IPS-18c (cell line): ENCODE results near the gene SLC5A4.

Experiments
- H3K4me3 ChIP-seq: 2 replicates; pipeline ENCODE4 v1.7.0; 2013; ENCODE audit warnings: low read depth, mild to moderate bottlenecking, low read length, moderate library complexity; ENCODE audit not compliant: insufficient read depth
- H3K9me3 ChIP-seq: one replicate; pipeline ENCODE4 v1.6.1; 2013; ENCODE audit warnings: mild to moderate bottlenecking, low read length, moderate library complexity; ENCODE audit not compliant: control insufficient read depth, insufficient read depth

The SLC5A4 gene

DNA sequence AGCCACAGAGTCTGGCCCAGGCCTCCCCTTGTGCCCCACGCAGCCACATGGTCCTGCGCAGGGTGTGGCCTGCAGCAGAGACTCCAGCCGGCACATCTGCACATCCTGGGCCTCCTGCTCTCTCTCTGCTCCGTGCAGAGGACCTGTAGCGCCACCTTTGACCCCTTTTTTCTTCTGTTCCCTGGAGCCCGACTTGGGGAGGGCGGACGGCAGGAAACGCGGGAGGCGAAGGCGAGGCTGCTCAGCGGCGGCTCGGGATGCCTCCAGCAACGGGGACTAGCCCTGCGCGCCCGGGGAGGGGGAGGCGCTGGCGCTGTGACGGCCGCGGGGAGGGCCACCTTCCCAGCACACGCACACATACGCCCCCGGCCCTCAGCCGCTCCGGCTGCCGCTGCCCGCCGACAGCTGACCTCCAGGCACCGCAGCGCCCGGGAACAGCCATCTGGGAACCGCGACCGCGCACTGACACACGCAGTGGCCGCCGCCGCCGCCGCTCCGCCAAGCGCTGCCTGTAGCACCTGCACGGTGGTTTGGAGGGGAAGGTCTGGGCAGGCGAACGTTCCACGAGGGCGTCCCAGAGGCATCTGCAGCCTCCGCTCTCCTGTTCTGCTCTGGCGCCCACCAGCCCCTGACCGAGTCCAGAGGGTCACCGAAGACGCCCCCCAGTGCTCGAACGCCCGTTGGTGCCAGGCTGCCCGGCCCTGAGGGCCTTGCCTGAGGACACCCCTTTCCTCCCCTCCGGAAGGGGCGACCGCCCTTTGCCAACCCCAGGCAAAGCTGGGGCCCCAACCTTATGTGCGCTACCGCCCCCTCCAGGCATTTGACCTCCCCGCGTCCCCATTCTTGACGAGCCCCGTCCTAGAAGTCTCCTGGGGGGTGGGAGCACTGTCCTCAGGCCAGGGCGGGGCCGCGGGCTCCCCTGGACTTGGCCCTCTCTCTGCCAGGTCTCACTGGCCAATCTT, 79.2 kb downstream of the SLC5A4 start:
- Histone ChIP-seq H3K9me3 (no peaks in the 10 kb centered on the region), H3K4me3 (peak overlapping the region; percentile 32)

GRCh38 chr22:32175115-32175514, 80.0 kb downstream of the SLC5A4 start:
- H3K9me3 ChIP-seq = no peaks in the 10 kb centered on the region
- no peak overlapping the region for H3K4me3 ChIP-seq
